ENCODE measurements around the gene HYKK.
A peak's percentile ranks its signal among the peaks of the same experiment; 100 is the strongest.
"Not testable (repeated sequence)": the region's sequence is repeated elsewhere in the genome, so short reads cannot be mapped to it uniquely, and the experiment has no call there.

HYKK gene

GRCh38 chr15:78509726-78510312, 2.4 kb downstream of the HYKK start:
- H3K9me3 ChIP-seq (ENCODE audit: insufficient read depth, low read length) = no peaks in the 10 kb centered on the region
- no peaks in the 10 kb centered on the region for H3K36me3 ChIP-seq (ENCODE audit: low read length)
- no peak overlapping the region for H3K9ac ChIP-seq (ENCODE audit: low read length)
- no peak overlapping the region for H2AFZ ChIP-seq (ENCODE audit: low read depth, low read length, severe bottlenecking)
- H3K79me2 ChIP-seq (ENCODE audit: insufficient read depth, low read length) = no peaks in the 10 kb centered on the region
- H3K4me2 ChIP-seq (ENCODE audit: low read depth, low read length, poor library complexity, severe bottlenecking) = no peak overlapping the region
- H3K9me2 ChIP-seq (replicated peaks; ENCODE audit: insufficient read depth, low read length) = no peaks in the 10 kb centered on the region
- 0 out of 2 replicates have a peak, but pooled peaks cover 4% of the 10 kb centered on the region for H3F3A ChIP-seq (ENCODE audit: insufficient read depth)
- H3K27ac ChIP-seq (ENCODE audit: low read depth, low read length) = no peak overlapping the region
- H3K4me3 ChIP-seq (ENCODE audit: insufficient read depth, low read length, poor library complexity, severe bottlenecking) = no peak overlapping the region
- no peaks in the 10 kb centered on the region for H3K27me3 ChIP-seq (ENCODE audit: low read length)
- no peaks in the 10 kb centered on the region for H4K20me1 ChIP-seq (ENCODE audit: low read depth, low read length)
- TF ChIP-seq EZH2phosphoT487 (conservative IDR thresholded peaks at IDR 0.05; ENCODE audit: low read length) (no peak), CTCF (IDR thresholded peaks at IDR 0.05; ENCODE audit: insufficient read depth, low read length, poor library complexity, severe bottlenecking) (no peak)

- not testable (repeated sequence) for H3K4me2 ChIP-seq (ENCODE audit: low read depth, low read length, poor library complexity, severe bottlenecking); H3K9me3 ChIP-seq (ENCODE audit: insufficient read depth, low read length); H3K9me2 ChIP-seq (replicated peaks; ENCODE audit: insufficient read depth, low read length); H3K27ac ChIP-seq (ENCODE audit: low read depth, low read length); H3K4me3 ChIP-seq (ENCODE audit: insufficient read depth, low read length, poor library complexity, severe bottlenecking); H3F3A ChIP-seq (ENCODE audit: insufficient read depth); H3K9ac ChIP-seq (ENCODE audit: low read length); H4K20me1 ChIP-seq (ENCODE audit: low read depth, low read length); H3K79me2 ChIP-seq (ENCODE audit: insufficient read depth, low read length); H3K36me3 ChIP-seq (ENCODE audit: low read length); H2AFZ ChIP-seq (ENCODE audit: low read depth, low read length, severe bottlenecking); H3K27me3 ChIP-seq (ENCODE audit: low read length)
Observed at GRCh38 chr15:78520035-78520434, 12.7 kb downstream of the HYKK start.

GRCh38 chr15:78524230-78524629, 16.9 kb downstream of the HYKK start:
- H4K20me1 ChIP-seq (ENCODE audit: low read depth, low read length) = no peaks in the 10 kb centered on the region
- TF ChIP-seq EZH2phosphoT487 (conservative IDR thresholded peaks at IDR 0.05; ENCODE audit: low read length) (no peak), CTCF (IDR thresholded peaks at IDR 0.05; ENCODE audit: insufficient read depth, low read length, poor library complexity, severe bottlenecking) (no peak)
- no peak overlapping the region for H3K9ac ChIP-seq (ENCODE audit: low read length)
- no peak overlapping the region for H3K27ac ChIP-seq (ENCODE audit: low read depth, low read length)
- H3K4me3 ChIP-seq (ENCODE audit: insufficient read depth, low read length, poor library complexity, severe bottlenecking) = no peak overlapping the region
- H3K9me2 ChIP-seq (replicated peaks; ENCODE audit: insufficient read depth, low read length) = no peaks in the 10 kb centered on the region
- no peaks in the 10 kb centered on the region for H3K27me3 ChIP-seq (ENCODE audit: low read length)
- H3K79me2 ChIP-seq (ENCODE audit: insufficient read depth, low read length) = no peaks in the 10 kb centered on the region
- no peaks in the 10 kb centered on the region for H3F3A ChIP-seq (ENCODE audit: insufficient read depth)
- H2AFZ ChIP-seq (ENCODE audit: low read depth, low read length, severe bottlenecking) = no peak overlapping the region
- no peaks in the 10 kb centered on the region for H3K36me3 ChIP-seq (ENCODE audit: low read length)
- H3K9me3 ChIP-seq (ENCODE audit: insufficient read depth, low read length) = peaks cover 3% of the 10 kb centered on the region; the same call in 1 of the 2 replicates
- H3K4me2 ChIP-seq (ENCODE audit: low read depth, low read length, poor library complexity, severe bottlenecking) = no peak overlapping the region

- H4K20me1 ChIP-seq (ENCODE audit: low read depth, low read length) = no peaks in the 10 kb centered on the region
- H3K27ac ChIP-seq (ENCODE audit: low read depth, low read length) = no peak overlapping the region
- no peaks in the 10 kb centered on the region for H3K79me2 ChIP-seq (ENCODE audit: insufficient read depth, low read length)
- no peak for TF ChIP-seq CTCF (IDR thresholded peaks at IDR 0.05; ENCODE audit: insufficient read depth, low read length, poor library complexity, severe bottlenecking)
- no peak for TF ChIP-seq EZH2phosphoT487 (conservative IDR thresholded peaks at IDR 0.05; ENCODE audit: low read length)
- H3K27me3 ChIP-seq (ENCODE audit: low read length) = no peaks in the 10 kb centered on the region
- no peak overlapping the region for H2AFZ ChIP-seq (ENCODE audit: low read depth, low read length, severe bottlenecking)
- H3K36me3 ChIP-seq (ENCODE audit: low read length) = no peaks in the 10 kb centered on the region
- H3K9ac ChIP-seq (ENCODE audit: low read length) = no peak overlapping the region
- no peaks in the 10 kb centered on the region for H3K9me2 ChIP-seq (replicated peaks; ENCODE audit: insufficient read depth, low read length)
- no peak overlapping the region for H3K4me3 ChIP-seq (ENCODE audit: insufficient read depth, low read length, poor library complexity, severe bottlenecking)
- H3K9me3 ChIP-seq (ENCODE audit: insufficient read depth, low read length) = peaks cover 3% of the 10 kb centered on the region; the same call in 1 of the 2 replicates
- H3F3A ChIP-seq (ENCODE audit: insufficient read depth) = no peaks in the 10 kb centered on the region
- peak overlapping the region; percentile 18 for H3K4me2 ChIP-seq (ENCODE audit: low read depth, low read length, poor library complexity, severe bottlenecking)
Observed at GRCh38 chr15:78527325-78527724, 19.9 kb downstream of the HYKK start.

Data from SU-DHL-6 (cell line).